OCI-LY1 (cell line): Measurements from ENCODE around the gene TAAR5.

Source experiments
- CTCF ChIP-seq: fragments of 200-600 bp; sonication (generic), shearing (Covaris generic); IDR thresholded peaks from 2 replicates; pipeline ENCODE4 v1.5.1; 2017; ENCODE audit warnings: mild to moderate bottlenecking, antibody characterized with exemption, low read length, moderate library complexity, mixed read lengths
- EZH2 ChIP-seq: fragments of 200-600 bp; sonication (generic), shearing (Covaris generic); IDR thresholded peaks from 2 replicates; pipeline ENCODE4 v1.8.0; 2017; ENCODE audit warnings: borderline replicate concordance, mixed run types, mild to moderate bottlenecking, antibody characterized with exemption, low read length, moderate library complexity, mixed read lengths

- no peak for TF ChIP-seq CTCF
- TF ChIP-seq EZH2, result no peak
These were observed 821 bp upstream of the TAAR5 start for GRCh38 chr6:132590362-132590761.
